GM13976 (cell line): ENCODE results near the gene ACTR3C.

Experiments used
- DNase-seq: peaks from one replicate; pipeline ENCODE4 v3.0.0; 2012; ENCODE audit warnings: low spot score
- CTCF ChIP-seq: IDR thresholded peaks from 2 replicates; pipeline ENCODE4 v1.5.1; 2012; ENCODE audit warnings: borderline replicate concordance, mild to moderate bottlenecking; ENCODE audit not compliant: insufficient read depth; ENCODE audit errors: extremely low read depth, missing control alignments, control extremely low read depth
- in situ Hi-C: fragments of 300-500 bp; cut with MboI; formaldehyde crosslinking; loops from one replicate; pipeline ENCODE4 v1.12.0; 2022; ENCODE audit warnings: low sequenced_read_pairs, mixed read lengths, inconsistent platforms; ENCODE audit not compliant: unreplicated experiment

Gene ACTR3C

GRCh38 chr7:150359622-150360362, 36.4 kb upstream of the ACTR3C start:
- no peak for DNase-seq
- in situ Hi-C loops: no loop called here

GRCh38 chr7:150358988-150359621, 35.8 kb upstream of the ACTR3C start:
- in situ Hi-C loops: no loop called here
- no peak for TF ChIP-seq CTCF
- no peak for DNase-seq

More at GRCh38 chr7:150359622-150360362, 36.4 kb upstream of the ACTR3C start:
- no peak for TF ChIP-seq CTCF

GRCh38 chr7:150358433-150358832, 35.1 kb upstream of the ACTR3C start:
- in situ Hi-C loops: no loop called here
- DNase-seq: no peak
- no peak for TF ChIP-seq CTCF

DNA sequence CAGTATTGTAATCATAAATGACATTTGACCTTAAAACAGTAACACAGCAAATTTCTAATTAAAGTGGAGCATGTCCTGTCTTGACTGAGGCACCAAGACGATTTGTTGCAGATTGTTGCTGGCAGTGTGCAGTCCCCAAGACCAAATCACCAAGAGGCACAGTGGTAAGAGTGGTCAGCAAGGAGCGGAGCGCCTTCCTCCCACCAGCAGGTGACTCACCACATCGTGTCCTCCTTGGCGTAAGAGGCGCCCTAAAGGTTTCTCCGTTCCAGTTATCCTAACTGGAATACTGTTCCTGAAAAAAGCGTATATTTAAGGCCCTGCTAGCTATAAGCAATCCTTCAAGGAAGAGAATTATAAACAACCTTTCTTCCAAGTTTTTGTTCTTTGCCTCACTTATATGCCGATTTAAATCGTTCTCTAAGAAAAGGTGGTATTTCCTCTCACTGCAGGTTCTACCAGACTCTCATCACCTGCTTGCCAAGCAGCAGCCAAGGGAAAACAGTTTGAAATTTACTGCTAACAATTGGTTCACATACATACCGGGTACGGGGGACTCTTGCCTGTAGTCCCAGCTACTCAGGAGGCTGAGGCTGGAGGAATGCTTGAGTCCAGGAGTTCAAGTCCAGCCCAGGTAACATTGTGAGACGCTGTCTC, 34.6 kb upstream of the ACTR3C start:
- DNase-seq: no peak
- TF ChIP-seq CTCF: no peak
- in situ Hi-C loops: no loop called here

DNA sequence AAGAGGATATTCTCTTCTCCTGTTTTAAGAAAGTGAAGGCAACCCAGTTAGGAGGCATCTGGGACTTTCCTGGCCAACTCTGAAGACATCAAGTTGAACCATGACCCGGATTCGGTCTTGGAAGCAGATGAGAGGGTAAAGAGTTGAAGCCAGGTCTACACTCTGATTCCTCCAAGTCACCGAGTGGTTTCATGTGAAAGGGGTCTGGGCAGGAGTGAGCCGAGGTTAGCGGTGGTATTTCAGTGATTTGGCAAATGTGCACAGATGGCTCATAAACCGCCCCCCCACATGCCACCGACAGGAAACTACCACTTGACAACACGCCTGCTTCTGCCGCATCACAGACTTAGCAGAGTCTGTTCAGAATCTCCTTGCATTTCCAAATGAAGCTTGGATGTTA, 33.9 kb upstream of the ACTR3C start:
- DNase-seq: peak; percentile 43
- in situ Hi-C loops: no loop called here
- no peak for TF ChIP-seq CTCF

- in situ Hi-C loops: no loop called here
- TF ChIP-seq CTCF: peak; percentile 16
- DNase-seq: peak; percentile 66
These were observed 33.0 kb upstream of the ACTR3C start for GRCh38 chr7:150356265-150356897.
